ENCODE data around the gene SLC25A4.
"Not testable (repeated sequence)": the region's sequence is repeated elsewhere in the genome, so short reads cannot be mapped to it uniquely, and the experiment has no call there.

SLC25A4 gene

GRCh38 chr4:185186769-185187168, 43.7 kb downstream of the SLC25A4 start:
- no peak for DNase-seq

GRCh38 chr4:185189606-185190305, 46.7 kb downstream of the SLC25A4 start:
- no peak for DNase-seq

- DNase-seq = no peak
Measured at GRCh38 chr4:185190306-185190856, 47.3 kb downstream of the SLC25A4 start.

GRCh38 chr4:185192059-185192458, 49.0 kb downstream of the SLC25A4 start:
- no peak for DNase-seq

GRCh38 chr4:185194924-185195888, 52.1 kb downstream of the SLC25A4 start:
- no peak for DNase-seq

GRCh38 chr4:185196437-185196836, 53.4 kb downstream of the SLC25A4 start:
- DNase-seq = no peak

- DNase-seq = not testable (repeated sequence)
Measured at GRCh38 chr4:185198189-185198588, 55.1 kb downstream of the SLC25A4 start.
